ENCODE data around the gene KAZN.

KAZN gene

DNA sequence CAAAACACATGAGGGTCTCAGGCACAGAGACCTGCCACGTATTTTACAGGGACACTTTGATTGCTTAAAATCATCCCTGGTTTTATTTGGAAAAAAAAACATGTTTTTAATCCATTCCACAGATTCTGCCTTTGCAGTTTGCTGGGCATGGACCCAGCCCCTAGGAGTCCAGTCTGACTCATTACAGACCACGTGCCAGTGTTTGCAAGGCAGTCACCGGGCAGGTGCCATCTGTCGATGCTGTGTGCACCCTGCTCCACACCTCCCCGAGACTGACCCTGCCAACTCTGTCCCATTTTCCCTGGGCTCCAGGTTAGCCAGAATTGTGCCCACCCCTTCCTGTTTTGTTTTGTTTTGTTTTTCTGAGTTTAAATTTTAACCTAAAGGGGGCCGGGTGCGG, 406.6 kb downstream of the KAZN start:
- peaks cover 2% of the 10 kb centered on the region for H3K36me3 Mint-ChIP-seq
- no peaks in the 10 kb centered on the region for H3K4me1 Mint-ChIP-seq
- peaks cover 2% of the 10 kb centered on the region for H3K9me3 Mint-ChIP-seq
- ATAC-seq (ENCODE audit: low read depth) = no peak
- H3K27me3 Mint-ChIP-seq = no peaks in the 10 kb centered on the region
- H3K27ac Mint-ChIP-seq = no peak overlapping the region
- no peak overlapping the region for H3K4me3 Mint-ChIP-seq
- no peak for DNase-seq (ENCODE audit: low spot score in 2 of 2)

DNA sequence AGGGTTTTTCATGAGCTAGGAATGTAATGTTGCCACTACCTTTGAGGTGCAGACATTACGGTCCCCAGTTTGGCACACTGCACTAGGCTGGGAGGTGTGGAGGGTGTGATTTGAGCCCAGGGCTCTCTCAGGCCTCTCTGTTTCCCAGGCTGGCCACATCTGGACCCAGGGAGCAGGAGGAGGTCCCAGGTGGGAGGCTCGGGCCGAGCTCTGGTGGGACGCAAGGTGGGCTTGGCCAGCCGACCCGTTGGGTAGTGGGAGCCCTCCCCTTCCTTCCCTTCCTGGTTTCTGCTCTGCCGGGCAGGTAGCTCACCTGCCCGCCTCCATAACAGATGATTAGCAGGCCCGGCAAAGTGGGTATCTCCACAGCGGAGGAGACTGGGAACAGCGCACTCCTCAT, 408.9 kb downstream of the KAZN start:
- peaks cover 2% of the 10 kb centered on the region for H3K36me3 Mint-ChIP-seq
- ATAC-seq (ENCODE audit: low read depth) (no peak), DNase-seq (ENCODE audit: low spot score in 2 of 2) (no peak)
- H3K27ac Mint-ChIP-seq = no peak overlapping the region
- peaks cover 2% of the 10 kb centered on the region for H3K9me3 Mint-ChIP-seq
- no peaks in the 10 kb centered on the region for H3K4me1 Mint-ChIP-seq
- H3K4me3 Mint-ChIP-seq = no peak overlapping the region
- H3K27me3 Mint-ChIP-seq = no peaks in the 10 kb centered on the region

DNA sequence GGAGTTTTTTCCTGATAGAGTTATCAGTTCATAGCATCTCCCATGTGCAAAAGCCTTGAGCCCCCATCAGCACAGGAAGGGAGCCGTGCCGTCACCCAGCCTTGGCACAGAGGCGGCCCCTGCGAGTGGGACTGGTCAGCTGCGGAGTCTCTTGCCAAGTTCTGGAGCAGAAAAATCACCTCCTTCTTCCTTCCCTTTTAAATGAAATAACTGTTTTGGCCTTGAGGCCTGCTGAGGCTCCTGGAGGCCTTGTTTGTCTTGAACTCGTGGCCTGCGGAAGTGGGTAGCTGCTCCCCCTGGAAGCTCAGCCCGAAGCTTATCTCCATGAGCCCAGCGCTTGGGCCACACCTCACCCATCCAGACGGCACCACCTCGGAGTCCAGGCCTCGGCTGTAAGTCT, 409.4 kb downstream of the KAZN start:
- H3K9me3 Mint-ChIP-seq = peaks cover 2% of the 10 kb centered on the region
- H3K27ac Mint-ChIP-seq = no peak overlapping the region
- H3K4me1 Mint-ChIP-seq = no peaks in the 10 kb centered on the region
- DNase-seq (ENCODE audit: low spot score in 2 of 2) = no peak
- H3K27me3 Mint-ChIP-seq = no peaks in the 10 kb centered on the region
- no peak overlapping the region for H3K4me3 Mint-ChIP-seq
- ATAC-seq (ENCODE audit: low read depth) = no peak
- H3K36me3 Mint-ChIP-seq = peaks cover 2% of the 10 kb centered on the region

DNA sequence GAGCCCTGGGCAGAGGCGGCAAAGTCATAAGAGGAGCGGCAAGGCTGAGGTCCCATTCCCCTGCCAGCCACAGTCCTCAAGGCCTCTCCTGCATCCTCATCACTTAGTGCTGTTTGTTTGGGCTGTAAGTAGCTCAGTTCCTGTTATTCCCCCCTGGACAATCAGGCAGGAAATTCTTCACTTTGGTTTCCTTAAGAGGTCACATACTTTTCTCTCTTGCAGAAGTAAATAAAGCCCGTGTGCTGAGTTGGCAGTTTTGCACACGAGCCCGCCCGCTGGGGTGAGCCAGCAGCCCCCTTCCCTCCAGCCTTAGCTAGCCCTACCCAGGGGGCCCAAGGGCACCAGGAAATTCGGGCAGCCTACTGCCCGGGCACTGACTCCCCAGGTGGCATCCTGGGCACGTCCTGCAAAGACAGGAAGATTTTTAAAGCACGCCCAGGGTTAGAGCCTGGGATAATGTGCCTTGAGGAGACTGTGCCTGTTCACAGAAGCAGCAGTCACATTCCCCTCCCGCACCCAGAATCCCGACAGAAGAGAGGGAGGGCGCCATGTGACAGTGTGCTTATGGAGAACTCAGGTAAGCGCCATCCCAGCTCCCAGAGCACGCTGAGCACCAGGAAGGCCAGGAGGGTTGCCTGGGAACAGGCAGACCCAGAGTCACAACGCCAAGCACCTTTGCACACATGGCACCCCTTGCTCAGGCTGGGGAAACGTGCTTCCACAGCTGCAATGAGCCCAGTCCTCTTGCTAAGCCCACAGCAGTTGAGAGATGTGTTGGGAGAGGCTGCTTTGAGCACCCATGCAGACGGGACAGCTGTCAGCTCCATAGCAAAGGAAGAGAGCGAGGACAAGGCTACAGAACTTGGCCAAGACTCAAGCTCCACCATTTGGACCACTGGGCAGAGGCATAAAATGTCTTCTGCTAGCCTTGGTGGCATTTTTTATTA, 410.6 kb downstream of the KAZN start:
- ATAC-seq (ENCODE audit: low read depth) (no peak), DNase-seq (ENCODE audit: low spot score in 2 of 2) (no peak)
- Mint-ChIP-seq H3K36me3 (peaks cover 2% of the 10 kb centered on the region), H3K27ac (no peak overlapping the region), H3K9me3 (peaks cover 2% of the 10 kb centered on the region), H3K4me1 (no peaks in the 10 kb centered on the region), H3K27me3 (no peaks in the 10 kb centered on the region), H3K4me3 (no peak overlapping the region)

DNA sequence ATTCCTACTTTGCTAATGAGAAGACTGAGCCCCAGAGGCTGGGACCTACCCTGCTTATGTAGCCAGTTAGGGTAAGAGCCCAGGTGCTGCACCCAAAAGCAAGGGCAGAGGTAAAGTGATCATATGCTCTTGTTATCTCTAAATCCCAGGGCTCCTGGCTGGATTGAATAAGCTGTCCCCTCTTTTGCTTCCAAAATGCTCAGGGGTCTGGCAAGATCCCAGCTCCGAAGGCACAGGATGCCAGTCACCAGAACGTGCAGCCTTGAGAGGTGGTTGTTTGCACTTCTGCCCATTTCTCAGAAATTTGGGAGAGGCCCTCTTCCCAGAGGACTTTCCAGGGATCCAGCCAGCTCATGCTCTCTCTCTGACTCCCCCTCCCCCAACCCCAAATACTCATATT, 412.7 kb downstream of the KAZN start:
- ATAC-seq (ENCODE audit: low read depth) = no peak
- Mint-ChIP-seq H3K27ac (no peak overlapping the region), H3K4me1 (no peaks in the 10 kb centered on the region), H3K27me3 (no peaks in the 10 kb centered on the region), H3K4me3 (no peak overlapping the region), H3K36me3 (peaks cover 2% of the 10 kb centered on the region), H3K9me3 (peaks cover 2% of the 10 kb centered on the region)
- DNase-seq (ENCODE audit: low spot score in 2 of 2) = no peak

DNA sequence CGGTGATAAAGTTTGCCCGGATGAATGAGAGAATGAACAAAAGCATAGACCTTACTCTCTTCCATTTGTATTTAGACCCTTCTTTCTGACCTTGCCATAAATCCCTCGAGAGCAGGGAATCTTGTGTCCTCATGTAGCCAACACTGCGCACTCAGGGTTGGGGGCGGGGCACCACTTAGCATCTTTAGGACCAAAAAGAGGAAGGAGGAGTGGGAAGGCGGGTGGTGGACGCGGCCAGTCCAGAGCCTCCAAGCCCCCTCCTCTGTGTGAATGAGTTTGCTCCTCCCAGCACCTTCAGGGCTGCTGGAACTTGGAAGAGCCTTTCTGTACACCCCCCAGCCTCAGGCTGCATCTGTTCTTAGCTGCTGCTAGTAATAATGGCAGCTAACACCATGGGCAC, 413.2 kb downstream of the KAZN start:
- no peak for DNase-seq (ENCODE audit: low spot score in 2 of 2)
- Mint-ChIP-seq H3K4me3 (no peak overlapping the region), H3K9me3 (peaks cover 2% of the 10 kb centered on the region), H3K27me3 (no peaks in the 10 kb centered on the region), H3K27ac (no peak overlapping the region), H3K4me1 (no peaks in the 10 kb centered on the region), H3K36me3 (no peaks in the 10 kb centered on the region)
- no peak for ATAC-seq (ENCODE audit: low read depth)

DNA sequence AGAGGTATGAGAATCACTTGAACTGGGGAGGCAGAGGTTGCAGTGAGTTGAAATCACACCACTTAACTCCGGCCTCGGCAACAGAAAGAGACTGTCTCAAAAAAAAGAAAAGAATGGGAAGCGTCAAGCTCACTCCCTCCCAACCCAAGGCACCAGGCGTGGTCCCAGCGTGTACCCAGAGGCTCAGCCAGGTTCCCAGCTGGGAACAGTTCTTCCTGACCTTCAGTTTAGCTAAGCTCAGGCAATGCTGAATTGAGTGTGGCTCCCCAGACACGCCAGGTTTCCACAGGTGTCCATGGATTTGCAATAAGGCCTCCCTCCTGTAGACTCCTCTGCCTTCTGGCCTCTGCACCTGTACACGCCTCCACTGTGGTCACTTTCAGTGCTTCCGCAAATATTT, 414.3 kb downstream of the KAZN start:
- Mint-ChIP-seq H3K36me3 (no peaks in the 10 kb centered on the region), H3K27ac (no peak overlapping the region), H3K27me3 (no peaks in the 10 kb centered on the region), H3K4me3 (no peak overlapping the region), H3K9me3 (peaks cover 2% of the 10 kb centered on the region), H3K4me1 (no peaks in the 10 kb centered on the region)
- no peak for DNase-seq (ENCODE audit: low spot score in 2 of 2)
- no peak for ATAC-seq (ENCODE audit: low read depth)

DNA sequence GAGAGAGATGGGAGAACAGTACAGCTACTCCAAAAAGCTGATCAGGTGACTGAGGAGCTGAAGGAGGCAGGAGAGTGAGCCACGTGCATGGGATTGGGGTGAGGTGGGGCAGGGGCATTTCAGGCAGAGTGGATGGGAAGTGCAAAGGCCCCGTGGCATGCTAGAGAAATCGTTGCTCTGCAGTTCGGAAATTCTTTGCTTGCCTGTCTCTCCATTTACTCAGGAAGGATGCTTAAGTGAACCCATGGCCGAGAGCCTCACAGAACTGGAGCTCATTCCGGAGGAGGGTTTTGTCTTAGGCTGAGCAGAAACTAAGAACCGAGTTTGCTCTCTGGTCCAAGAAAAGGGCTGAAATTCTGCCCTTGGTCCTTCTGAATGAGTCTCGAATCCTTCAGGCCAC, 415.3 kb downstream of the KAZN start:
- no peak for DNase-seq (ENCODE audit: low spot score in 2 of 2)
- Mint-ChIP-seq H3K9me3 (peaks cover 2% of the 10 kb centered on the region), H3K27me3 (no peaks in the 10 kb centered on the region), H3K27ac (no peak overlapping the region), H3K4me3 (no peak overlapping the region), H3K4me1 (no peaks in the 10 kb centered on the region), H3K36me3 (no peaks in the 10 kb centered on the region)
- ATAC-seq (ENCODE audit: low read depth) = no peak

DNA sequence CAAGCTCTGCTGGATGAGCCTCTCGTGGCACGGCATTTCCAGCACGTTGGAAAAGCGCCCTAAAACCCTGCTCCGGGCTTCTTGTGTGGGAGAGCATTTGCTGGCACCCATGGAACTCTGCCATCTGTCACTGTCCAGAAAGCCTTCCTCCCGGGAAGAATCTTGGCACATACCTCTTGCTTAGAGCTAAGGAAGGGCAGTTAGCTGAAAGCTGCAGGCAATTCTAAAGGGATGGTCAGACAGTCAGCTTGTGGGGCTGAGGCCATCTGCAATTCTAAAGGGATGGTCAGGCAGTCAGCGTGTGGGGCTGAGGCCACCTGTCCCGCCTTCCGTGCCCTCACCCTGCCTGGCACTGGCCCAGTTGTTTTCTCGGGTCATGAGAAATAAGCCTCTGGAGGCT, 416.0 kb downstream of the KAZN start:
- ATAC-seq (ENCODE audit: low read depth) (no peak), DNase-seq (ENCODE audit: low spot score in 2 of 2) (no peak)
- Mint-ChIP-seq H3K4me3 (no peak overlapping the region), H3K36me3 (no peaks in the 10 kb centered on the region), H3K9me3 (peaks cover 2% of the 10 kb centered on the region), H3K27ac (no peak overlapping the region), H3K27me3 (no peaks in the 10 kb centered on the region), H3K4me1 (no peaks in the 10 kb centered on the region)

GRCh38 chr1:15016001-15016400, 417.5 kb downstream of the KAZN start:
- no peak for DNase-seq (ENCODE audit: low spot score in 2 of 2)
- Mint-ChIP-seq H3K36me3 (no peaks in the 10 kb centered on the region), H3K27me3 (no peaks in the 10 kb centered on the region), H3K27ac (no peak overlapping the region), H3K4me3 (no peak overlapping the region), H3K9me3 (no peaks in the 10 kb centered on the region), H3K4me1 (no peaks in the 10 kb centered on the region)
- ATAC-seq (ENCODE audit: low read depth) = no peak

DNA sequence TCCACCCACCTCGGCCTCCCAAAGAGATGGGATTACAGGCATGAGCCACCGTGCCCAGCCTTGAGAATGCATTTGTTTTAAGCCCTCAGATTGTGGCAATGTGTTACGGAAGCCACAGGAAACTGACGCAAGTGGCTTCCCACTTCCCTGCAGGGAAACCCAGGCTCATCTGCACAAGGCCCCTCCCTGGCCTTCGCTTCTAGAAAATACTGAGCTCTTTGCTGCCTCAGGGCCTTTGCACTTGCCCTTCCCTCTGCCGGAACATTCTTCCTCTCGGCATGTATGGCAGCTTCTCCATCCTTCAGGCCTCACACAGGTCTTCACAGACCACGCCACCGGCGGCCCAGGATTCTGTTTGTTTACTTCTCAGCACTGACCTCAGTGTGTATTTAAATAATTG, 418.0 kb downstream of the KAZN start:
- peaks cover 2% of the 10 kb centered on the region for H3K27me3 Mint-ChIP-seq
- H3K4me3 Mint-ChIP-seq = no peak overlapping the region
- no peaks in the 10 kb centered on the region for H3K9me3 Mint-ChIP-seq
- H3K27ac Mint-ChIP-seq = no peak overlapping the region
- no peaks in the 10 kb centered on the region for H3K4me1 Mint-ChIP-seq
- no peak for DNase-seq (ENCODE audit: low spot score in 2 of 2)
- no peak for ATAC-seq (ENCODE audit: low read depth)
- no peaks in the 10 kb centered on the region for H3K36me3 Mint-ChIP-seq

- DNase-seq (ENCODE audit: low spot score in 2 of 2) = no peak
- no peaks in the 10 kb centered on the region for H3K36me3 Mint-ChIP-seq
- no peaks in the 10 kb centered on the region for H3K4me1 Mint-ChIP-seq
- H3K27me3 Mint-ChIP-seq = peaks cover 2% of the 10 kb centered on the region
- H3K27ac Mint-ChIP-seq = no peak overlapping the region
- no peaks in the 10 kb centered on the region for H3K9me3 Mint-ChIP-seq
- no peak overlapping the region for H3K4me3 Mint-ChIP-seq
- no peak for ATAC-seq (ENCODE audit: low read depth)
These were observed 418.6 kb downstream of the KAZN start for GRCh38 chr1:15017120-15017519.

- Mint-ChIP-seq H3K27ac (no peak overlapping the region), H3K9me3 (no peaks in the 10 kb centered on the region), H3K4me1 (no peaks in the 10 kb centered on the region), H3K4me3 (no peak overlapping the region), H3K27me3 (peaks cover 6% of the 10 kb centered on the region), H3K36me3 (no peaks in the 10 kb centered on the region)
- DNase-seq (ENCODE audit: low spot score in 2 of 2) (no peak), ATAC-seq (ENCODE audit: low read depth) (no peak)
These were observed 420.3 kb downstream of the KAZN start for GRCh38 chr1:15018767-15019166.

GRCh38 chr1:15020943-15021745, 422.7 kb downstream of the KAZN start:
- H3K4me1 Mint-ChIP-seq = no peaks in the 10 kb centered on the region
- peaks cover 6% of the 10 kb centered on the region for H3K27me3 Mint-ChIP-seq
- no peaks in the 10 kb centered on the region for H3K36me3 Mint-ChIP-seq
- H3K4me3 Mint-ChIP-seq = no peak overlapping the region
- no peaks in the 10 kb centered on the region for H3K9me3 Mint-ChIP-seq
- no peak overlapping the region for H3K27ac Mint-ChIP-seq
- ATAC-seq (ENCODE audit: low read depth) = no peak
- DNase-seq (ENCODE audit: low spot score in 2 of 2) = no peak

All from memory B cell (primary cell).